Prostate gland (tissue), 2 donors: ENCODE measurements around the gene CCDC134. TPM values are rescaled to one million over a fixed set of nuclear protein-coding genes. Genes with fewer than 3 reads are reported as not detected.

ENCODE experiments used
- DNase-seq: peaks from one replicate; pipeline ENCODE4 v3.0.0-alpha.2; 2019; ENCODE audit warnings: low spot score
- H3K27ac ChIP-seq, 2 donors: fragments of 200-600 bp; sonication (generic); 2 replicates each; pipeline ENCODE4 v1.5.1; 2017 to 2019
- H3K27me3 ChIP-seq: fragments of 200-600 bp; sonication (generic); replicated peaks from 2 replicates; pipeline ENCODE4 v1.5.1; 2019; ENCODE audit not compliant: insufficient read depth
- H3K36me3 ChIP-seq, 2 donors: fragments of 200-600 bp; sonication (generic); 1 replicate in 1 of 2; 2 replicates in 1 of 2; pipeline versions ENCODE4 v1.5.1 to v1.8.1; 2017 to 2019
- H3K4me1 ChIP-seq: fragments of 200-600 bp; sonication (generic); replicated peaks from 2 replicates; pipeline ENCODE4 v1.5.1; 2019
- H3K4me3 ChIP-seq, 2 donors: fragments of 200-600 bp; sonication (generic); 2 replicates each; pipeline ENCODE4 v1.5.1; 2017 to 2019
- H3K9me3 ChIP-seq: fragments of 200-600 bp; sonication (generic); 2 replicates; pipeline ENCODE4 v1.5.1; 2017
- CTCF ChIP-seq, 4 experiments: fragments of 200-600 bp in 2 of 4; fragments of 450-650 bp in 2 of 4; sonication (generic) in 2 of 4; IDR thresholded peaks; 1 replicate in 3 of 4; 2 replicates in 1 of 4; pipeline ENCODE4 v1.5.1; 2016 to 2019; ENCODE audit warnings: antibody characterized with exemption in 4 of 4, mild to moderate bottlenecking in 2 of 4, moderate library complexity in 2 of 4
- POLR2A ChIP-seq: fragments of 450-650 bp; IDR thresholded peaks from one replicate; pipeline ENCODE4 v1.6.1; 2016; ENCODE audit warnings: antibody characterized with exemption, mild to moderate bottlenecking
- POLR2AphosphoS5 ChIP-seq: sonication (generic); formaldehyde crosslinking; IDR thresholded peaks from one replicate; pipeline ENCODE4 v1.6.1; 2017; ENCODE audit warnings: antibody characterized with exemption
- WGBS: methylation state at CpG from one replicate; pipeline ENCODE4 v1.1.5; 2018; 5-methylcytosine and 5-hydroxymethylcytosine counted together
- intact Hi-C: fragments of 100-400 bp; cut with DNase I; formaldehyde crosslinking; loops from one replicate; pipeline ENCODE4 v1.14.2; 2022
- total RNA-seq, 2 donors: library from RNA; depleted of rRNA; stranded (reverse); fragments of >200 nt; gene quantifications; one replicate each; pipeline ENCODE4 v1.1.0, GENCODE V29; 2016

Gene CCDC134
- total RNA-seq, 2 donors from 2014 or later = 12.0 to 20.7 TPM

GRCh38 chr22:41828516-41828915 lies 28.0 kb downstream of the CCDC134 start:
- no peak for TF ChIP-seq CTCF (IDR thresholded peaks at IDR 0.05)
- no peak for TF ChIP-seq POLR2AphosphoS5
- TF ChIP-seq POLR2A = no peak
- WGBS = 95% methylated on average over 4 of the region's 4 CpGs
- intact Hi-C loops = loop anchor here (10.0 kb wide), 1 partner anchor 134 kb away; the partner anchor contains the start of gene MEI1
- DNase-seq = no peak
- no peak overlapping the region for H3K27ac ChIP-seq
- H3K4me3 ChIP-seq = no peak overlapping the region
- no peaks in the 10 kb centered on the region for H3K9me3 ChIP-seq
- no peaks in the 10 kb centered on the region for H3K36me3 ChIP-seq
- H3K4me1 ChIP-seq = no peaks in the 10 kb centered on the region
- H3K27me3 ChIP-seq = no peaks in the 10 kb centered on the region

- Histone ChIP-seq H3K9me3 (no peaks in the 10 kb centered on the region), H3K27me3 (no peaks in the 10 kb centered on the region), H3K4me1 (no peaks in the 10 kb centered on the region), H3K27ac (no peak overlapping the region), H3K4me3 (no peak overlapping the region), H3K36me3 (no peaks in the 10 kb centered on the region)
- DNase-seq = no peak
- TF ChIP-seq POLR2A = no peak
- TF ChIP-seq CTCF (IDR thresholded peaks at IDR 0.05) = no peak
- no peak for TF ChIP-seq POLR2AphosphoS5
- intact Hi-C loops = no loop called here
- 93% methylated on average over 3 of the region's 3 CpGs for WGBS
Observed at GRCh38 chr22:41830174-41830573, 29.7 kb downstream of the CCDC134 start.

GRCh38 chr22:41831383-41831782 lies 30.9 kb downstream of the CCDC134 start:
- H3K4me3 ChIP-seq = no peak overlapping the region
- no peaks in the 10 kb centered on the region for H3K27me3 ChIP-seq
- WGBS = 73% methylated on average over 6 of the region's 6 CpGs
- no peak for DNase-seq
- no peaks in the 10 kb centered on the region for H3K36me3 ChIP-seq
- TF ChIP-seq POLR2AphosphoS5 (no peak), CTCF (IDR thresholded peaks at IDR 0.05) (no peak), POLR2A (no peak)
- H3K27ac ChIP-seq = peak overlapping the region in 1 of 2 donors; percentile 98
- no peaks in the 10 kb centered on the region for H3K9me3 ChIP-seq
- intact Hi-C loops = no loop called here
- no peaks in the 10 kb centered on the region for H3K4me1 ChIP-seq

- TF ChIP-seq POLR2A (no peak), POLR2AphosphoS5 (no peak), CTCF (IDR thresholded peaks at IDR 0.05) (no peak)
- intact Hi-C loops = no loop called here
- no peaks in the 10 kb centered on the region for H3K36me3 ChIP-seq
- DNase-seq = no peak
- no peaks in the 10 kb centered on the region for H3K9me3 ChIP-seq
- peak overlapping the region; percentile 96 to 98 for H3K27ac ChIP-seq
- no peaks in the 10 kb centered on the region for H3K4me1 ChIP-seq
- peak overlapping the region; percentile 85 to 98 for H3K4me3 ChIP-seq
- 10% methylated on average over 17 of the region's 17 CpGs for WGBS
- no peaks in the 10 kb centered on the region for H3K27me3 ChIP-seq
Observed at GRCh38 chr22:41831828-41832552, 31.5 kb downstream of the CCDC134 start.
